HepG2 (cell line): ENCODE measurements around the gene XPC. TPM values are rescaled to one million over a fixed set of nuclear protein-coding genes. Genes with fewer than 3 reads are reported as not detected.
A peak's percentile ranks its signal among the peaks of the same experiment; 100 is the strongest.

Experiments
- ASH2L ChIP-seq: fragments of 300-600, 200-600 bp; sonication (generic); IDR thresholded peaks from 2 replicates; pipeline ENCODE4 v1.7.0; 2017; ENCODE audit warnings: low read depth, mild to moderate bottlenecking, moderate library complexity, mixed read lengths, low read length; ENCODE audit not compliant: insufficient read length
- FOSL2 ChIP-seq: sonication (generic); formaldehyde crosslinking; IDR thresholded peaks from 2 replicates; pipeline ENCODE4 v1.4.0; 2020; ENCODE audit warnings: missing genetic modification reagents
- FOXO1 ChIP-seq: sonication (generic); formaldehyde crosslinking; IDR thresholded peaks from 2 replicates; pipeline ENCODE4 v1.4.0; 2020; ENCODE audit warnings: missing genetic modification reagents
- HNRNPK ChIP-seq: fragments of 200-400 bp; formaldehyde crosslinking; IDR thresholded peaks from 2 replicates; pipeline ENCODE4 v1.6.1; 2018; ENCODE audit warnings: low read length, low read depth, moderate library complexity, mild to moderate bottlenecking; ENCODE audit not compliant: poor library complexity, severe bottlenecking
- KDM4B ChIP-seq: sonication (generic); formaldehyde crosslinking; IDR thresholded peaks from 2 replicates; pipeline ENCODE4 v1.4.0; 2020; ENCODE audit warnings: missing genetic modification reagents
- MAZ ChIP-seq, 2 experiments: sonication (generic) in 1 of 2; formaldehyde crosslinking in 1 of 2; IDR thresholded peaks; 2 replicates each; pipeline versions ENCODE4 v1.5.0 to v1.6.1; 2012 to 2020; ENCODE audit warnings: low read depth in 2 of 2, mild to moderate bottlenecking in 2 of 2, borderline replicate concordance in 1 of 2, improper control_type of control experiment in 1 of 2, low read length in 1 of 2, missing genetic modification reagents in 1 of 2, moderate library complexity in 1 of 2
- NFIC ChIP-seq: IDR thresholded peaks from 2 replicates; pipeline ENCODE4 v1.6.1; 2012; ENCODE audit warnings: mild to moderate bottlenecking, low read length, inconsistent platforms
- PLSCR1 ChIP-seq: sonication (generic); formaldehyde crosslinking; IDR thresholded peaks from 2 replicates; pipeline ENCODE4 v1.5.0; 2020; ENCODE audit warnings: missing genetic modification reagents, mild to moderate bottlenecking, borderline replicate concordance
- PTBP1 ChIP-seq: fragments of 200-400 bp; formaldehyde crosslinking; IDR thresholded peaks from 2 replicates; pipeline ENCODE4 v1.6.1; 2018; ENCODE audit warnings: low read length, low read depth; ENCODE audit not compliant: poor library complexity, severe bottlenecking
- SP2 ChIP-seq: sonication (generic); formaldehyde crosslinking; IDR thresholded peaks from 2 replicates; pipeline ENCODE4 v1.5.1; 2020; ENCODE audit warnings: mild to moderate bottlenecking, missing genetic modification reagents
- TFDP1 ChIP-seq: IDR thresholded peaks from 2 replicates; pipeline ENCODE4 v1.6.1; 2016; ENCODE audit warnings: missing compliant biosample characterization, missing genetic modification reagents, borderline replicate concordance
- ZBTB3 ChIP-seq: sonication (generic); formaldehyde crosslinking; IDR thresholded peaks from 2 replicates; pipeline ENCODE4 v1.4.0; 2020; ENCODE audit warnings: low read depth, mild to moderate bottlenecking, moderate library complexity, missing genetic modification reagents, borderline replicate concordance
- ZFP82 ChIP-seq: sonication (generic); formaldehyde crosslinking; IDR thresholded peaks from 2 replicates; pipeline ENCODE4 v1.5.1; 2020; ENCODE audit warnings: mild to moderate bottlenecking, missing genetic modification reagents, borderline replicate concordance
- ZNF510 ChIP-seq: sonication (generic); formaldehyde crosslinking; IDR thresholded peaks from 2 replicates; pipeline ENCODE4 v1.4.0; 2020; ENCODE audit warnings: low read depth, mild to moderate bottlenecking, missing genetic modification reagents
- ZNF7 ChIP-seq: IDR thresholded peaks from 2 replicates; pipeline ENCODE4 v1.6.1; 2016; ENCODE audit warnings: missing biosample characterization, missing genetic modification reagents
- ZNF709 ChIP-seq: sonication (generic); formaldehyde crosslinking; IDR thresholded peaks from 2 replicates; pipeline ENCODE4 v1.5.0; 2020; ENCODE audit warnings: mild to moderate bottlenecking, missing genetic modification reagents
- ZNF737 ChIP-seq: sonication (generic); formaldehyde crosslinking; IDR thresholded peaks from 2 replicates; pipeline ENCODE4 v1.5.0; 2020; ENCODE audit warnings: missing genetic modification reagents, mild to moderate bottlenecking, borderline replicate concordance
- ZNF781 ChIP-seq: sonication (generic); formaldehyde crosslinking; IDR thresholded peaks from 2 replicates; pipeline ENCODE4 v1.5.1; 2020; ENCODE audit warnings: borderline replicate concordance, mild to moderate bottlenecking, missing genetic modification reagents; ENCODE audit errors: not compliant biosample characterization
- polyA plus RNA-seq, 8 experiments: library from polyadenylated mRNA; depleted of rRNA in 3 of 8; stranded (reverse) in 7 of 8; unstranded in 1 of 8; fragments of >200 nt; fragmentation: Illumina TruSeq in 4 of 8; extraction: Trizol in 4 of 8; gene quantifications; 2 replicates each; pipeline versions ENCODE4 v1.2.1 to v1.2.3, GENCODE V29; 2011 to 2016; ENCODE audit warnings: low read depth in 4 of 8, missing spikeins in 1 of 8, mixed read lengths in 1 of 8; ENCODE audit not compliant: insufficient read depth in 1 of 8
- total RNA-seq, 5 experiments: library from RNA; depleted of rRNA; stranded (reverse); fragments of >200 nt; fragmentation: Illumina TruSeq; extraction: Trizol; gene quantifications; 2 replicates each; pipeline ENCODE4 v1.2.3, GENCODE V29; 2016; ENCODE audit warnings: low read depth in 1 of 5
- TF ChIP-seq, protein P1 (sequence below): sonication (generic); formaldehyde crosslinking; IDR thresholded peaks from 2 replicates; pipeline ENCODE4 v1.5.0; 2020; ENCODE audit warnings: mild to moderate bottlenecking, missing genetic modification reagents, borderline replicate concordance
- TF ChIP-seq, protein P2 (sequence below): sonication (generic); formaldehyde crosslinking; conservative IDR thresholded peaks from 2 replicates; pipeline ENCODE4 v1.5.0; 2020; ENCODE audit warnings: missing genetic modification reagents

Gene XPC
- total and polyA plus RNA-seq, 2 of the 13 experiments (the other 11 are each of a cell fraction or from before 2014, with no cell fraction given) = 9.4 to 24.1 TPM

DNA sequence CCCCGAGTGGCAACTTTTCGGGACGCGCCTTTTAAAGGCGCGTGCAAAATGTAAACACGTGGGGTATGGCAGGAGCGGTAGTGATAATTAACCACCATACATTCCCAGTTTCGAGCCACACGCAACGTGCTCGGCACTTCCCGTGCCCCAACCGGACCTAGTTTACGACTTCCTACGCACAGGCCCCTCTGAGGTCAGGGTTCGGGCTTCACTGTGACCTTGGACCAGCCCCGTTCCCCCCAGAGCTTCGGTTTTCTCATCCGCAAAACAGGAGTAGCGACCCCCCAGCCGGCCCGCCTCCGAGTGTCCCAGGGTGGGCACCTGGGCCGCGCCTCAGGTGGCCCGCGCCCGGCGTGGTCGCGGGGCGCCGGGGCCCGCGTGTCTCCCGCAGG lies 54.2 kb downstream of the XPC start (continued):
- no peak for TF ChIP-seq TFDP1 (CRISPR knock-in tag)
- TF ChIP-seq NFIC = no peak
- TF ChIP-seq ZNF510 = 0 out of 2 replicates have a peak, but pooled peaks have one; percentile 10
- no peak for TF ChIP-seq ZNF781 (CRISPR knock-in tag)
- TF ChIP-seq ZFP82 (CRISPR knock-in tag) = 0 out of 2 replicates have a peak, but pooled peaks have one; percentile 77
- no peak for TF ChIP-seq PTBP1
- 0 out of 2 replicates have a peak, but pooled peaks have one; percentile 19 for TF ChIP-seq MAZ (IDR thresholded peaks at IDR 0.05; ENCODE audit: borderline replicate concordance, low read depth, low read length)
- TF ChIP-seq MAZ (CRISPR knock-in tag; IDR thresholded peaks at IDR 0.05; ENCODE audit: low read depth) = no peak
- TF ChIP-seq ZNF737 (CRISPR knock-in tag) = 0 out of 2 replicates have a peak, but pooled peaks have one; percentile 61
- peak; percentile 11; the same call in 1 of the 2 replicates for TF ChIP-seq FOSL2 (CRISPR knock-in tag)
- no peak for TF ChIP-seq KDM4B (CRISPR knock-in tag)
- peak; percentile 72; the same call in 1 of the 2 replicates for TF ChIP-seq ZBTB3 (CRISPR knock-in tag)
- no peak for TF ChIP-seq ZNF709 (CRISPR knock-in tag)
- TF ChIP-seq, protein P1, sequence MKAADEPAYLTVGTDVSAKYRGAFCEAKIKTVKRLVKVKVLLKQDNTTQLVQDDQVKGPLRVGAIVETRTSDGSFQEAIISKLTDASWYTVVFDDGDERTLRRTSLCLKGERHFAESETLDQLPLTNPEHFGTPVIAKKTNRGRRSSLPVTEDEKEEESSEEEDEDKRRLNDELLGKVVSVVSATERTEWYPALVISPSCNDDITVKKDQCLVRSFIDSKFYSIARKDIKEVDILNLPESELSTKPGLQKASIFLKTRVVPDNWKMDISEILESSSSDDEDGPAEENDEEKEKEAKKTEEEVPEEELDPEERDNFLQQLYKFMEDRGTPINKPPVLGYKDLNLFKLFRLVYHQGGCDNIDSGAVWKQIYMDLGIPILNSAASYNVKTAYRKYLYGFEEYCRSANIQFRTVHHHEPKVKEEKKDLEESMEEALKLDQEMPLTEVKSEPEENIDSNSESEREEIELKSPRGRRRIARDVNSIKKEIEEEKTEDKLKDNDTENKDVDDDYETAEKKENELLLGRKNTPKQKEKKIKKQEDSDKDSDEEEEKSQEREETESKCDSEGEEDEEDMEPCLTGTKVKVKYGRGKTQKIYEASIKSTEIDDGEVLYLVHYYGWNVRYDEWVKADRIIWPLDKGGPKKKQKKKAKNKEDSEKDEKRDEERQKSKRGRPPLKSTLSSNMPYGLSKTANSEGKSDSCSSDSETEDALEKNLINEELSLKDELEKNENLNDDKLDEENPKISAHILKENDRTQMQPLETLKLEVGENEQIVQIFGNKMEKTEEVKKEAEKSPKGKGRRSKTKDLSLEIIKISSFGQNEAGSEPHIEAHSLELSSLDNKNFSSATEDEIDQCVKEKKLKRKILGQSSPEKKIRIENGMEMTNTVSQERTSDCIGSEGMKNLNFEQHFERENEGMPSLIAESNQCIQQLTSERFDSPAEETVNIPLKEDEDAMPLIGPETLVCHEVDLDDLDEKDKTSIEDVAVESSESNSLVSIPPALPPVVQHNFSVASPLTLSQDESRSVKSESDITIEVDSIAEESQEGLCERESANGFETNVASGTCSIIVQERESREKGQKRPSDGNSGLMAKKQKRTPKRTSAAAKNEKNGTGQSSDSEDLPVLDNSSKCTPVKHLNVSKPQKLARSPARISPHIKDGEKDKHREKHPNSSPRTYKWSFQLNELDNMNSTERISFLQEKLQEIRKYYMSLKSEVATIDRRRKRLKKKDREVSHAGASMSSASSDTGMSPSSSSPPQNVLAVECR (CRISPR knock-in tag) = peak; percentile 62; the same call in 1 of the 2 replicates
- TF ChIP-seq ASH2L = peak; percentile 50
- TF ChIP-seq FOXO1 (CRISPR knock-in tag) = no peak
- TF ChIP-seq ZNF7 (CRISPR knock-in tag) = no peak
- TF ChIP-seq, protein P2, sequence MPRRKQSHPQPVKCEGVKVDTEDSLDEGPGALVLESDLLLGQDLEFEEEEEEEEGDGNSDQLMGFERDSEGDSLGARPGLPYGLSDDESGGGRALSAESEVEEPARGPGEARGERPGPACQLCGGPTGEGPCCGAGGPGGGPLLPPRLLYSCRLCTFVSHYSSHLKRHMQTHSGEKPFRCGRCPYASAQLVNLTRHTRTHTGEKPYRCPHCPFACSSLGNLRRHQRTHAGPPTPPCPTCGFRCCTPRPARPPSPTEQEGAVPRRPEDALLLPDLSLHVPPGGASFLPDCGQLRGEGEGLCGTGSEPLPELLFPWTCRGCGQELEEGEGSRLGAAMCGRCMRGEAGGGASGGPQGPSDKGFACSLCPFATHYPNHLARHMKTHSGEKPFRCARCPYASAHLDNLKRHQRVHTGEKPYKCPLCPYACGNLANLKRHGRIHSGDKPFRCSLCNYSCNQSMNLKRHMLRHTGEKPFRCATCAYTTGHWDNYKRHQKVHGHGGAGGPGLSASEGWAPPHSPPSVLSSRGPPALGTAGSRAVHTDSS (CRISPR knock-in tag) = no peak
- TF ChIP-seq HNRNPK = no peak
- 0 out of 2 replicates have a peak, but pooled peaks have one; percentile 43 for TF ChIP-seq PLSCR1 (CRISPR knock-in tag)
- TF ChIP-seq SP2 (CRISPR knock-in tag) = no peak
